HG03108 (cell line): ENCODE results near the gene TGFB2.

Experiments used
- ATAC-seq: cut with Tn5 transposase; IDR thresholded peaks from one replicate; pipeline ENCODE4 v1.9.1; 2021; ENCODE audit warnings: moderate library complexity; ENCODE audit not compliant: unreplicated experiment

The TGFB2 gene

DNA sequence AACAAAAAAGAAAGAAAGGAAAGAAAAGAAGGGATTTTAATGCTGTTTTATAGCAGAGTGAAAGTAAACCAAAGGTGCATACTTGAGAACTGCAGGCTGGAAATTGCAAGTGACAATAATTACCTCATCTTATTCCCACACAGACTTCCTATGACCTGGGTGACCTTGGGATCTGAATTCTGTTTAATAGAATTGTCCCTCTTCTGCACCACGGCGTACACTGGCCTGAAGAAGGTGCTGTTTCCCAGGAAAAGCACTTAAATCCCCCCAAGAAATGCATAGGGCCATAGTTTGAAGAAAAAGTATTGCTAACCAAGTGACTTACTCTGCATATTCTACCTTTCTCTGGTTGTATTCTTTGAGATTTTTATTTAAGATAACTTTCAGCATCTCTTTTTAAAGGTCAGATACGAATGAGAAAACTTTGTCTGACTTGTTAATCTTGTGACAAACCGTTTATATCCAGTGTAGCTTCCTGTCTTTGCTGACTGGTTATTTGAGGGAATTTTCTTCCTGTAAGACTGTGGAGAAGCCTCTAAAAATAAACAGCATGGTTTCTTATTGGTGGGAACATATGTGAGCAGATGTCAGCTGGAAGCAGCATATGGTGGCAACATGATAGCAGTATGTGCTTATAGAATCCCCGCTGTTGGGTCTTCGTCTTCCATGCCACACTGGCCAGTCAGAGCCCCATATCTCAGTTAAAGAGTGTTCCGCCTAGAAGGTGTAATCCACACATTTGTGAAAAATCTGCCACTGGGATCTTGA is 16.3 kb downstream of the TGFB2 start:
- no peak for ATAC-seq

DNA sequence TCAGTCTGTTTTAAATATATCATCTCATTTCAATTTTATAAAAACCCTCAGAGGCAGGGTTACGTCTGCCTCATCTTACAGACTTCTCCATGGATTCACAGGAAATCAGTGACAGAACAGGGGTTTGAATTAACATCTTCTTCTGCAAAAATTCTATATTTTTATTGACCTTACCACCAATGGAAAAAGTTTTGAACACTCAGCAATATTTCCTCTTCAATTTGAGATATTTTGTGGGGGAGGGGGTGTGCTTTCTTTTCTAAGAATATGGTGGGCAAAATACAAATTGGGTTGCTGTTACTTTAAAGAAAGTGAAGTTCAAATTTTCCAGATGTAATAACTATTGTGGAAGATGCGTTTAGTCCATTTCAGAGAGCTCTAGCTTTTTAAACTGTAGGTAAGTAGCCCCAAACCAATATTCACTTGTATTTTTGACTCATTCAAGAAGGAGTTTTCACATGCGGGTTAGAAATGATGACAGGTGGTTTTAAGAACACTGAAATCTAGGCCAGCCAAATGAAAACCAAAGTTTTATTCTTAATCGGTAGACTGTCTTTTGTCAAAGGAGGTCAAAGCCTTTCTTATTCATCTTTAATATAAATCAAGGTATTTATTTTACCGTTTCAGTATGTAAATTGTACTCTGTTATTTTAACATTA is 17.4 kb downstream of the TGFB2 start:
- ATAC-seq: no peak

DNA sequence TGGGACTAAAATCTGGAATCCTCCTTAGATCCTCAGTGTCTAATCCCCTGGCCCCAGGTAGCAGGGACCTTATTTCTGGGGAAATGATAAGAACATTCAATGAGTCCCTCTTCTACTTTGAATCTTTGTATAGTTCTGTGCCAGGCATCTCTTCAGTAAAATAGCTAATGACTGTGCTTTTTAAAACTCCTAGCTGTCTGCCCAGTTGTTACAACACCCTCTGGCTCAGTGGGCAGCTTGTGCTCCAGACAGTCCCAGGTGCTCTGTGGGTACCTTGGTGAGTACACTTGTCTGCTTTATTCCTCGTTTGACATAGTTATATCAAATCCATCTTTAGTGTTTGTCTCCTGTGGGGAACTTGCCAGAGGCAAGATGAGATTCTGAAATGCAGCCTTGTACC is 18.0 kb downstream of the TGFB2 start:
- no peak for ATAC-seq

DNA sequence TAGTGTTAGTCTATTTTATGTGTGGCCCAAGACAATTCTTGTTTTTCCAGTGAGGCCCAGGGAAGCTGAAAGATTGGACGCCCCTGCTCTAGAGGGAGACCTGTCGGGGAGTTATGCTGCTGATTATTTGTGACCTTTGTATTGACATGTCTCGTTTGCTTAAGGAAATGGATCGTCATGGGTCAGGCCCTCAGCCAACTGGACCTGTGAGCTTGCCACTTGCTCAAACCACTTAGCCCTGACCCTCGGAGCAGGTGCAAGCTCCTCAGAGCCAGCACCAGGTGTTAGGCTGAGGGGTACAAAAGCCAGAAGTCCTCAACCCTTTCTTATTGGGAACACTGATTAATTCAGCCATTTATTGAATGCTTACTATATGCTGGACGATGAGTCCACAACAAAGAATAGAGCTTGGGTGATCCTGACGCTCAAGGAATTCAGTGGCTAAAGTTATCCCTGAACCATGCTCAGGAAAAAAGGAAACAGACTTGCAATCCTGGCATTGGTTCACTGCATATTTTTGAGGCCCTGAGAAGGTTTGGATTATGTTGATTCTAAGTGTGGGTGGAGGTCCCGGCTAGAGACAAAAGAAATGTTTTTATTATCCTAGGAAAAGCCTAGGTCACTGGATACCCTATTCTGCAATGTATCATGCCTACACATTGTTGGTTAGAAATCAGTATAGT is 19.0 kb downstream of the TGFB2 start:
- no peak for ATAC-seq

DNA sequence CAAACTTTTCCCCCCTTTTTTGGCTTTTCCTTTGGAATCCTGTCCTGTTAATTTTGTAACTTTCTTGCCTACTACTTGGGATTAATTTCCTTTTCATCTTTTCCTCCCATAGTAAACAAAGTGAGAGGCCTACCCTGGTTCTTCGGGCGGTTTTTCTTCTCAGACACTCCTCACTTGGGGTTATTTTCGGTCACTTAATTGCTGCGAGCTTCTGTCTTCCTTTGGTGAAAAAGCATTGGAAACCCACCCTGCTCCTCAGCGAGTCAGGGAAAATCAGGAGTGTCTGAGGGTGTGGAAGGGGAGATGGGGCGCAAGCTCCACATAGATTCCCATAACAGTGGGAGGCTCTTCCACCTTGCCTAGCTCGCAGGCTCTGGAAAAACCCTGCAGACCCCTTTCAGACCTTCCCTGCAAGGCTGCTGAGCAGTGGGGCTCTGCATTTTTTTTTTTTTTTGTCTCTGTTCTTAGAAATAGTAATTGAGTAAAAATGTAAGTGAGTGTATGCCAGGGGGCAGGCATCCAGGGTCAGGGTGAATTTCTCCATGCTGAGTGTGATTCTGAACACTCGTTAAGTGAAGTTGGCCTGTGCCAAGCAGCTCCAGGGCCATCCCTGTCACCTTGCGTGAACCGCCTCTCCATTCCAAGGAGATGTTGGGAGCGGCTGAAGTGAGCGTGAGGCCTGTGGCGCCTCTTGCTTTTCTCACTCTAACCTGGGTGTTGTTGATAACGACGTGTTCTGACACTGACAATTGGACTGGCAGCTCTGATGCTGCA is 20.3 kb downstream of the TGFB2 start:
- ATAC-seq: no peak

DNA sequence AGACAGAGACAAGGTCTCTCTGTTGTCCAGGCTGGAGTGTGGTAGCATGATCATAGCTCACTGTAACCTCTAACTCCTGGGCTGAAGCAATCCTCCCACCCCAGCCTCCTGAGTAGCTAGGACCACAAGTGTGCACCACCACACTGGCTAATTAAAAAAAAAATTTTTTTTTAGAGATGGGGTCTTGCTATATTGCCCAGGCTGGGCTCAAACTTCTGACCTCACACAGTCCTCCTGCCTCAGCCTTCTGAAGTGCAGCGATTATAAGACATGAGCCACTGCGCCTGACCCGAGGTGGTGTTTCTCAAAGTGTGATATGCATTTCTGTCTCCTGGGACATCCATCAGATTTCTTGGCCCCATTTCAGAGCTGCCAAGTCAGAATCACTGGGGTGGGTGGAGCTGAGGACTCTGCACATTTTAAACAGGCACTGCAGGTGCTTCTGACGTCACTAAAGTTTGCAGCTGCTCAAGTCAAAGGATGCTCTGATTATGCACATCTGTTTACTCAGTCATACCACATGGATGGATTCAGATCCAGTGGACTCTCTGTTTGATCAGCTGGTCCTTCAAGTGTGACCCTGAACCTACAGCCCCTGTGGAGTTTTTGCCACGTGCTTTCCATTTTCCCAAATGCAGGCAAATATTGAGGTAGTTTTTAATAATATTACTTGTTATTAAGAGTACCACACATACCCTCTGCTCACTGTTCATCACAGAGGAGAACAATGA is 21.4 kb downstream of the TGFB2 start:
- no peak for ATAC-seq

DNA sequence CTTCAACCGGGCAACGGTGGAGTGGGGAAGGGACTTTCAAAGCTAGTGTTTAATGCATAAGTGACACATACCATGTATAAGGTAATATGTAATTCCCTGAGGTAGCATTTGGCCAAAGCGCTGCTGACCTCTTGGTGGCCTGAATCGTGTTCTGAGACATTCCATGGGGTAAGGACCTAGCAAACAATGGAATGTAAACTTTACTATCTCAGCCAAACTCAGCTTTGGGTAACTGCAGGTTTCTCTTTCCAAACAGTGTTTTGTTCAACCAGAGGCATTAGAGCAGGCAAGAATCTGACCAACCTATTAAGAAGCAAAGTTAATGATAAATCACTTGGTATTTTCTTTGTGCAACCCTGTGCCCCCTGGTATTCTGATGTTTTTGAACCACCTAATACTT is 22.0 kb downstream of the TGFB2 start:
- ATAC-seq: no peak

DNA sequence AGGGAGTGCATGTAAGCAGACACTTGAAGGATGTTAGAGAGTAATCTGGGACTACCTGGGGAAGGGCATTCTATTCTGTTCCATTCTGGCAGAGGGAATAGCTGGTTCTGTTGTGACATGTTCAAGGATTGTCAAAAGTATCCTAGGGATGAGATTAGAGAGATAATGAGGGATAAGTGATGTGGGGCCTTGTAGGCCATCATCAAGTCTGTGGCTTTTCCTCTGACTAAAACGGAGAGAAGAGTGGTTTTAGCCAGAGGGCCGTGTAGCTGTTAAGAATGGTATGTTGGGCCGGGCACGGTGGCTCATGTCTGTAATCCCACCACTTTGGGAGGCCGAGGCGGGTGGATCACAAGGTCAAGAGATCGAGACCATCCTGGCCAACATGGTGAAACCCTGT is 23.6 kb downstream of the TGFB2 start:
- ATAC-seq: no peak

DNA sequence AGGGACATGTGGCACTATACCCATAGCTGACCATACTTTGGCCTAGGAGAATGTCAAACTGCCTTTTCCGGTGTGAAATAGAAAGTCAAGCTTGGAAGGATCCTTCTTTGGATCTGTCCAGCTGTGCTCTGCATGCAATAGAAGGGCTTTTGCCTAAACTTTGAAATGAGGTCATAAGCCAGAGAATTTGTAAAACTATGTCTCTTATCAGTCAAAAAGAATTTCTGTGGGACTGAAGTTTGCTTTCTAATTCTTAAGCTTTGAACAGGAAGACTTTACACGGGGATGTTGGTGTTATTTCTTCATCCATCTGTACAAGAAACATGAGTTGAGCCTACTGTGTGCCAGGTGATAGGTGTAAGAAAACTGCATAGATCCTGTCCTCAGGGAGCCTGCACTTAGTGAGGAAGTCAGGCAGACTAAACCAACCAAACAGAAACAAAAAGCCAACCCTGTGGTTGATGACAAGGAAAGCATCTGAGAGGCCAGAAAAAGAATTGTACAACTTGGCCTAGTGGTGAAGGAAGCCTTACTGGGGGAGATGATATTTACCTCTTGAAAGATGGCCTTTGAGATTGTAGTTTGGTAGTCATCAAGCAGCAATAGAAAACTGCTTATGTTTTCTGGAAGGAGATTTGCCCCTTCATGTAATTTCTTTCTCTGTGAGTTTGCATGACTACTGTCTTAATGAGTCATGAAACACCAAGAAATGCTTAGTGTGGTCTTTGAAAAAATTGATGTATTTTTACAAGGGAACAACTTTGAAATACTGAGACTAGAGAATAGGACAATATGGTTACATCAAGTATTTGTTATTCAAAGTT is 24.8 kb downstream of the TGFB2 start:
- ATAC-seq: no peak

DNA sequence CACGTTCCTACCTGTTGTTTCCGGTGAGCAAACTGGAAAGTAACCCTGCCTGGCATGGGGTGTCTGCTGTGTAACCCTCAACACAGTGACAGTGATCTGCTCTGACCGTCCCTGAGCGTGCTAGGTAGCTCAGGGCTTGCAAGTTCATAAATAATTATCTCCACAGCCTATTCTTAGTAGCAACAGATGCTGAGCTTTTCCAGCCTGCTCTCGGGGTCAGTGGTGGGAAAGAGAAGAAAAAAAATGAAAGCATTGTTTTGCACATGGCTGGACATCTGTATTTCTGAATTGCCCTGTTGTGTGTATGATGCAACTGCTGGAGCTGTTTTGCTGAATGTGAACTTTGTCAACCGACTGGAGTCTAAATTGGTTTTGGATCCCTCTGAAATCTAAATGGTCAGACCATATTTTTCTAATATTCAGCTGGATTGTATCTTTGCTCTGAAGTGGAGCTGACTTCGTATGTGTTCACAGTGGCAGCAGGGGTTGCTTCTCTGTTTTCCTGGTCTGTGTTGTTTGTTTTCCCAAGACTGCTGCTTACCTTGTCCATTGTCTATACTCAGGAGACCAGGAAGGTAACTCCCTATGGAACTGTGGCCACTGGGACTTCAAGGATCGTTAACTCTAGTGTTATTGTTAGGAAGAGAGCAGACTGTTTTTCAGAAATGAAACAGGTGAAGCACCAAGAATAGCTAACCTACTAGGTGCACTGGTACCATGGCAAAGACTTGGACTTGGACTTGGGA is 27.0 kb downstream of the TGFB2 start:
- no peak for ATAC-seq

DNA sequence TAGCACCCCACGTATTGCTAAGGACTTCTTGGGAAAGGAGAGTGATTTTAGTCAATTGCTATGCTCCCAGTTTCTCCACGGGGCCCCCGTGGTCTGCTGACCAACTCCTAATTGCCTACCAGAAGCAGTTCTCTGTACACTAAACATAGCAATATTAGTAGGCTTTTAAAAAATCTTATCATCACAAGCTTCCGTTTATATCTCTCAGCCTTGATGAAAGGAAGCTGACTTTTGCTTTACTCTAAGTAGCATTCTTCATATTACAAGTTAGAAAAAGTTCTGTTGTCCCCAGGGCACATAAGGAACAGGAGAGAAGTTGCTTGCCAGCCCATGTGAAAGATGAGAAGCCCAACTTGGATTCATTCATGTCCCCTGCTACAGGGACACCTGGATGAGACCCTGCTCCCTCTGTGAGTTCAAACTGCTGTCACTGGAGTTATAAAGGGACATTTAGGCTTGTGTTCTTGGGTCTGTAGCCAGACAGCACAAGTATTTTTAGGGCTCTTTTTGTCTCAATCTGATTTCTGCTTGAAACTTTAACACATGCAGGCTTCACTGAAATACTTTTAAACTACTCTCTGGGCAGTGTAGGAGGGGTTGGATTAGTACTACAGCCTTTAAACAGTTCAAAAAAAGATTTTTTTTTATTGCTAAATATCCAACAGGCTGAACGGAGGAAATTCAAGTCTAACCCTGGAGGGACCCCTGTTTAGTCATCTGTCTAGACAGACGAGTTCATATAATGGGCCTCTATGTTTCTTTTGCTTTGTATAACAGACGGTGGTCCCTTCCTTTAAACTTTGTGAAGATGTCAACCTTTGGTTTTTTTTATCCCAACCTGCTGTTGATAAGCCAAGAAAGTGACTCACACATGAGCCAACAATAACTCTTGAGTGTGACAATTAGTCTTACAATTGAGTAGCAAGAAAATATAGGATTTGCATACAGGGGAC is 29.5 kb downstream of the TGFB2 start:
- no peak for ATAC-seq

DNA sequence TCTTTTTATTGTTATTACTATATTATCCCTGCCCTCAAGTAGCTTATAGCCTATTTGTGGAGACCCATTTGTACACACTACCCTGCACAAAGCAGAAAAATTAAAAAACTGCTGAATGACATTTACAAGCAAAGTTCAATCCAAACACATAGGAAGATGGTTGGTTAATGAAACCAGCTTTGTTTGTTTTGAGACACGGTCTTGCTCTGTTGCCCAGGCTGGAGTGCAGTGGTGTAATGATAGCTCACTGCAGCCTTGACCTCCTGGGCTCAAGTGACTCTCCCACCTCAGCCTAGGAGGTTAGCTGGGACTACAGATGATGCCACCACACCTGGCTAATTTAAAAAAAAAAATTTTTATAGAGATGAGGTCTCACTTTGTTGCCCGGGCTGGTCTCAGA is 31.6 kb downstream of the TGFB2 start:
- no peak for ATAC-seq

DNA sequence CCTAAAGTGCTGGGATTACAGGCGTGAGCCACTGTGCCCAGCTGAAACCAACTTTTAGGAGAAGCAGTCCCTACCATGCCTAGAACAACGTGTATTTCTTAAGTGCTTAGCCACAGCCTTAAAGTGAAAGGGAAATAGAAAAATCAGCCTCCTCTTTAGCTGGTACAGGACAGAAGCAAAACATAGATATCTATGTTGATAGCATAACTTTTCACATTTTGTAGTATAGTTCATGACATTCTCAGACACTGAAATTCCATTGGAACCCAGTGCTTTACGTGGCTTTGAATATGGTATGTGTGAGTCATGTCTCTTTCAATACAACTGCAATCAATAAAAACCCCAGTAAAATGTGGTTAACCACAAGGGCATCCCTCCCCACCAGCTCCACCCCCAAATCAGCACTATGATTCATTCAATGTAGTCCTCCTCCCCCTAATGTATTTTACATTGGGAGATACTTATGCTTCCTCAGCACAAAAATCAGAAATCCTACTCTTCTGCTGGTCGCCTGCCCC is 32.1 kb downstream of the TGFB2 start:
- peak; percentile 81 for ATAC-seq

DNA sequence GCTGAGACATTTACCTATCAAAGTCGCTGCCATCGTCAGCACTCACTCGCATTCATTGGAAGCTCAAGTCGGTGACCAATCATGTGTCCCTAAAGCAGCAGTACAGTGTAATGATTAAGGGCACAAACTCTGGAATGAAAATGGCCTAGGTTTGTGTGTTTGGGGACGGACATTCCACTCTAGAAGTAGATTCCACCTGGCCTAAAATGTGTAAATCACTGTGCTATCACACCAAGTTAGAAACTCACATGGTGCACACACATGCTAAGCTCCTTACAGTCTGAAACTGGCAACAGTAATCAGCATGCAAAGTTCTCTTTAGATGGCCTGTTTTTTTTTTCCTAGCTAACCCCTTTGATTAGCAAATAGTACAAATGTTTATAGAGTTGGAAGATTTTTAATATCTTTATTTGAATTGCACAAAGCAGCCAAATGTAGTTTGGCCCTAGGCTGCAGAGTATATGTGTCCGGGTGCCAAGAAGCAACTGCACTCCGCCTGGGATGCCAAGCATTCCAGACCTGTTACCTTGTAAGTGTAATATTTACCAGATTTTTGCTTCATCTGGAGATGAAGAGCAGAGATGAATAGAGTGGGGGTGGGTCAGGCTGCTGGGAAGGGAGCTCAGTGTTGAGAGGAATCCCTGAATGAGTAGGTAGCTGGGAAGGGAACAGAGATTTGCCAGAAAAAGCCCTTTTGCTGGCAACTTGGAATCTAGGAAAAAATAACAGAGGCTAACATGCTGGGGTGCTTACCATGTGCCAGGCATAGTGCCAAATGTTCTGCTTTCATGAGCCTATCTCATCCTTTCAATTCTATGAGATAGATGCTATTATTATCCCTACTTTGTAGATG is 35.2 kb downstream of the TGFB2 start:
- ATAC-seq: no peak

DNA sequence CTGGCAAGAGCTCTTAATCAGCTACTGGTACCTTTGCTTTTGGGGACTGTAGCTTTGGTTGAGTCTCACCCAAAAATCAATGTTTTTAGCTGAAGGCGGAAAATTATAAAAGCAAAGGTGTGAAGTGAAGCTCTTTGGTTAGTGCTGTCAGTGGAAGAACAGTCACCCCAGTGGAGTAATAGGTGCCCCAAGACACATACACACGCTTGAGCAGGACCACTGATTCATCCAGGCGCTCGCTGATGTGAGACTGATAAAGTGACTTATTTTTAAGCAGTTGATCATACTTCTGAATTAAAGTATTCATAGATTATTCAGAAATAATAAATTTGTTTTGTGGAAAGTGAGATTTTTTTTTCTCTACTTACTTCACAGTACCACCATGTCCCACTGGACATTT is 37.1 kb downstream of the TGFB2 start:
- no peak for ATAC-seq

DNA sequence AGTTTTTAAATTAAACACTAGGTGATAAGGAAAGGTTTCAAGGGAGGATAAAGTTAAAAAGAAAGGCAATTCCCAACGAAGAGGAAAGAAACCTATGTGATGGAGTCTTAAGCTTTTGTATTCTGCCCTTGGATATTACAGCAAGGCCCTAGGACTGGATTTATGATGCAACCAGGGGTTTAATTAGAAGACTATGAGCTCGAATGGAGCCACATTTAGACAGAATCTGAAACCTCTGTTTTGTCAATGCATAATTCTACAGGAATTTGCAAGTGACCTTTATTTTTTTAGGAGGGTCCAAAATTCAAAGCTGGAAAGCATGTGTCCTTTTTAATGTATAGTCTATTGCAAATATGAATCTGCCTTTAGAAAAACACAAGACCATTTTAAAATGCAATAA is 37.9 kb downstream of the TGFB2 start:
- no peak for ATAC-seq

DNA sequence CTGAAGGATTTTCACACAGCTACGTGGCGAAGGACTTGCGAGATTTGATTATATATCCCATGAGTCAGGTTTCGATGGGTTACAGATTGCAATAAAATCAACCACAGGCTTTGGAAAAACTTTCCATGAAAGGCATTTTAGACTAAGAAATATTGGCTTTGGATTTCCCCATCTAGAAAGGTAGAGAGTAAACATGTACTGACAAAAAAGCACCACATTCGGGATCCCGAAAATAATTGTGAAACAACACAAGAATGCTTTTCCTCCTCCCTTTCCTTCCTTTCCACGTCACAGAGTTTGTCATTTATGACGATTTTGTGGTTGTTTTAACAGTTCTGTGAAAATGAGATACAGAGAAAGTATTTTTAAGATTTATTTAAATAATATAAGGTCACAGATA is 38.5 kb downstream of the TGFB2 start:
- ATAC-seq: no peak
